ENCODE measurements around the gene TMPRSS3.

The TMPRSS3 gene

DNA sequence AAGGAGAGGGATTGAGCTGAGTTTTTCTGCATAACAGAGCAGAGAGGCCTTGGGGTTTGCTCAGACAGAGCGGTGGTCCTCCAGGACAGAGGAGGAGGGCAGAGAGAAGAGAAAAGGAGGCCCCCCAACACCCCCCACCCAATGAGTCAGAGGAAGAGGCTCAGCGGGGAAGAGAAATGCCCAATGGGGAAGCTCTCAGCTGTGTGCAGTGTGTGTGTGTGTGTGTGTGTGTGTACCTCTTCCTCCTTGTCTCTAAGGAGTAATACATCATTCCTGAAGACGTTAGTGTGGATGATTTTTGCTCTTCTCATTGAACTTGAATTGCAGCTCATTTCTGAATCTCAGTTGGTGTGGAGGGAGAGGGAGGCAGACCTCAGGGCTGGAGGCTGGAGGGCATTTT lies 8.7 kb downstream of the TMPRSS3 start:
- TF ChIP-seq, protein P1, sequence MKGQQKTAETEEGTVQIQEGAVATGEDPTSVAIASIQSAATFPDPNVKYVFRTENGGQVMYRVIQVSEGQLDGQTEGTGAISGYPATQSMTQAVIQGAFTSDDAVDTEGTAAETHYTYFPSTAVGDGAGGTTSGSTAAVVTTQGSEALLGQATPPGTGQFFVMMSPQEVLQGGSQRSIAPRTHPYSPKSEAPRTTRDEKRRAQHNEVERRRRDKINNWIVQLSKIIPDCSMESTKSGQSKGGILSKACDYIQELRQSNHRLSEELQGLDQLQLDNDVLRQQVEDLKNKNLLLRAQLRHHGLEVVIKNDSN (IDR thresholded peaks at IDR 0.05), result no peak
- TF ChIP-seq FOXM1 (IDR thresholded peaks at IDR 0.05; ENCODE audit: borderline replicate concordance, low read depth) (no peak), TEAD4 (IDR thresholded peaks at IDR 0.05) (no peak), NFIC (IDR thresholded peaks at IDR 0.05) (no peak), YY1 (IDR thresholded peaks at IDR 0.05; ENCODE audit: low read depth) (no peak), TCF12 (IDR thresholded peaks at IDR 0.05; ENCODE audit: low read depth) (no peak), EP300 (IDR thresholded peaks at IDR 0.05; ENCODE audit: borderline replicate concordance) (no peak), CREB1 (IDR thresholded peaks at IDR 0.05; ENCODE audit: low read depth) (no peak), CEBPB (IDR thresholded peaks at IDR 0.05) (no peak)
- TF ChIP-seq, protein P2, sequence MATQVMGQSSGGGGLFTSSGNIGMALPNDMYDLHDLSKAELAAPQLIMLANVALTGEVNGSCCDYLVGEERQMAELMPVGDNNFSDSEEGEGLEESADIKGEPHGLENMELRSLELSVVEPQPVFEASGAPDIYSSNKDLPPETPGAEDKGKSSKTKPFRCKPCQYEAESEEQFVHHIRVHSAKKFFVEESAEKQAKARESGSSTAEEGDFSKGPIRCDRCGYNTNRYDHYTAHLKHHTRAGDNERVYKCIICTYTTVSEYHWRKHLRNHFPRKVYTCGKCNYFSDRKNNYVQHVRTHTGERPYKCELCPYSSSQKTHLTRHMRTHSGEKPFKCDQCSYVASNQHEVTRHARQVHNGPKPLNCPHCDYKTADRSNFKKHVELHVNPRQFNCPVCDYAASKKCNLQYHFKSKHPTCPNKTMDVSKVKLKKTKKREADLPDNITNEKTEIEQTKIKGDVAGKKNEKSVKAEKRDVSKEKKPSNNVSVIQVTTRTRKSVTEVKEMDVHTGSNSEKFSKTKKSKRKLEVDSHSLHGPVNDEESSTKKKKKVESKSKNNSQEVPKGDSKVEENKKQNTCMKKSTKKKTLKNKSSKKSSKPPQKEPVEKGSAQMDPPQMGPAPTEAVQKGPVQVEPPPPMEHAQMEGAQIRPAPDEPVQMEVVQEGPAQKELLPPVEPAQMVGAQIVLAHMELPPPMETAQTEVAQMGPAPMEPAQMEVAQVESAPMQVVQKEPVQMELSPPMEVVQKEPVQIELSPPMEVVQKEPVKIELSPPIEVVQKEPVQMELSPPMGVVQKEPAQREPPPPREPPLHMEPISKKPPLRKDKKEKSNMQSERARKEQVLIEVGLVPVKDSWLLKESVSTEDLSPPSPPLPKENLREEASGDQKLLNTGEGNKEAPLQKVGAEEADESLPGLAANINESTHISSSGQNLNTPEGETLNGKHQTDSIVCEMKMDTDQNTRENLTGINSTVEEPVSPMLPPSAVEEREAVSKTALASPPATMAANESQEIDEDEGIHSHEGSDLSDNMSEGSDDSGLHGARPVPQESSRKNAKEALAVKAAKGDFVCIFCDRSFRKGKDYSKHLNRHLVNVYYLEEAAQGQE (IDR thresholded peaks at IDR 0.05; ENCODE audit: low read depth), result no peak

DNA sequence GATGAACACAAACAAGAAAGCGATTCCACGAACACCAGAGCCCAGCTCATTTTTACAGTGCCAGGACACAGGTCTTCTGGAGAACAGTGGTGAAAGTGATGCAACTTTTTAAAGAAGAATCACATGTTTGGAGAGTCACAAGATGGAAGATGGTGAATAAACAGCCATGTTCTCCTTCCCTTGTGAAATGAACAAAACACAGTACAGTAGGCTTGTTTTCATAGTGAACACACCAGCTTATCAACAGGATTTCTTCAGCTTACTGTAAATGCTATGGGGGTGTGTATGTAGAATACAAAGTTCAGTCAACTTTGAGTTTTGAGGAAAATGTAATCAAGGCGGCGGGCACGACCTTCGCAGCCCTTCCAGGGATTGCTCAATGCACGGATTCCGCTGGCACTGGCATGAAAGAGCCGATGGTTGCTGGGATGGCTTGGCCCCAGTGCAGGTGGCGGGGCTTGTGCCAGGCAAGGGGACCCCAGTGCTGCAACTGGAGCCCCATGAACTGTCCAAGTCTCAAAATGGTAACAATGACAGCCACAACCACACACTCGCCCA lies 9.7 kb downstream of the TMPRSS3 start:
- TF ChIP-seq FOXM1 (IDR thresholded peaks at IDR 0.05; ENCODE audit: borderline replicate concordance, low read depth) (no peak), CREB1 (IDR thresholded peaks at IDR 0.05; ENCODE audit: low read depth) (no peak), TCF12 (IDR thresholded peaks at IDR 0.05; ENCODE audit: low read depth) (no peak), NFIC (IDR thresholded peaks at IDR 0.05) (no peak), EP300 (IDR thresholded peaks at IDR 0.05; ENCODE audit: borderline replicate concordance) (no peak), TEAD4 (IDR thresholded peaks at IDR 0.05) (no peak), ZBTB7A (IDR thresholded peaks at IDR 0.05; ENCODE audit: low read depth) (no peak), YY1 (IDR thresholded peaks at IDR 0.05; ENCODE audit: low read depth) (no peak), TAF1 (IDR thresholded peaks at IDR 0.05; ENCODE audit: low read depth) (no peak), CEBPB (IDR thresholded peaks at IDR 0.05) (no peak), EGR1 (IDR thresholded peaks at IDR 0.05) (no peak), RAD21 (IDR thresholded peaks at IDR 0.05; ENCODE audit: low read depth) (no peak)
- TF ChIP-seq, protein P2 (IDR thresholded peaks at IDR 0.05; ENCODE audit: low read depth), result no peak
- TF ChIP-seq, protein P1 (IDR thresholded peaks at IDR 0.05), result no peak
- TF ChIP-seq, protein P3, sequence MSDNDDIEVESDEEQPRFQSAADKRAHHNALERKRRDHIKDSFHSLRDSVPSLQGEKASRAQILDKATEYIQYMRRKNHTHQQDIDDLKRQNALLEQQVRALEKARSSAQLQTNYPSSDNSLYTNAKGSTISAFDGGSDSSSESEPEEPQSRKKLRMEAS (IDR thresholded peaks at IDR 0.05), result no peak

- TF ChIP-seq, protein P3 (IDR thresholded peaks at IDR 0.05), result no peak
- TF ChIP-seq EGR1 (IDR thresholded peaks at IDR 0.05) (no peak), CEBPB (IDR thresholded peaks at IDR 0.05) (no peak), RAD21 (IDR thresholded peaks at IDR 0.05; ENCODE audit: low read depth) (no peak), TCF12 (IDR thresholded peaks at IDR 0.05; ENCODE audit: low read depth) (no peak), TAF1 (IDR thresholded peaks at IDR 0.05; ENCODE audit: low read depth) (no peak), NFIC (IDR thresholded peaks at IDR 0.05) (no peak), EP300 (IDR thresholded peaks at IDR 0.05; ENCODE audit: borderline replicate concordance) (no peak), YY1 (IDR thresholded peaks at IDR 0.05; ENCODE audit: low read depth) (no peak), ZBTB7A (IDR thresholded peaks at IDR 0.05; ENCODE audit: low read depth) (no peak)
- TF ChIP-seq, protein P2 (IDR thresholded peaks at IDR 0.05; ENCODE audit: low read depth), result no peak
- TF ChIP-seq, protein P1 (IDR thresholded peaks at IDR 0.05), result no peak
These were observed 10.2 kb downstream of the TMPRSS3 start for GRCh38 chr21:42385619-42386018.

- TF ChIP-seq CREB1 (IDR thresholded peaks at IDR 0.05; ENCODE audit: low read depth) (no peak), NFIC (IDR thresholded peaks at IDR 0.05) (no peak), TAF1 (IDR thresholded peaks at IDR 0.05; ENCODE audit: low read depth) (no peak), FOXM1 (IDR thresholded peaks at IDR 0.05; ENCODE audit: borderline replicate concordance, low read depth) (no peak), TEAD4 (IDR thresholded peaks at IDR 0.05) (no peak), TCF12 (IDR thresholded peaks at IDR 0.05; ENCODE audit: low read depth) (no peak), CEBPB (IDR thresholded peaks at IDR 0.05) (no peak)
- TF ChIP-seq, protein P1 (IDR thresholded peaks at IDR 0.05), result peak; percentile 40; the same call in 1 of the 2 replicates
- TF ChIP-seq, protein P2 (IDR thresholded peaks at IDR 0.05; ENCODE audit: low read depth), result no peak
These were observed 10.9 kb downstream of the TMPRSS3 start for GRCh38 chr21:42384989-42385388.

Measured in Ishikawa (cell line).